Memory B cell (primary cell): ENCODE measurements around the gene SEC61B.
A peak's percentile ranks its signal among the peaks of the same experiment; 100 is the strongest.

Experiments
- ATAC-seq: fragments of 150-1000 bp; cut with Tn5 transposase; 2 replicates; pipeline ENCODE4 v1.10.0; 2021; ENCODE audit warnings: low read depth, mild to moderate bottlenecking, moderate library complexity
- DNase-seq, 2 donors: peaks; one replicate each; pipeline ENCODE4 v3.0.0; 2022; ENCODE audit warnings: low spot score in 2 of 2
- H3K27ac Mint-ChIP-seq: one replicate; pipeline ENCODE4 v1.8.0; 2022; ENCODE audit warnings: mild to moderate bottlenecking, moderate library complexity, mixed read lengths
- H3K27me3 Mint-ChIP-seq: one replicate; pipeline ENCODE4 v1.8.0; 2022; ENCODE audit warnings: mixed read lengths
- H3K36me3 Mint-ChIP-seq: one replicate; pipeline ENCODE4 v1.8.0; 2022; ENCODE audit warnings: mild to moderate bottlenecking, mixed read lengths
- H3K4me1 Mint-ChIP-seq: one replicate; pipeline ENCODE4 v1.8.0; 2022; ENCODE audit warnings: mixed read lengths
- H3K4me3 Mint-ChIP-seq: one replicate; pipeline ENCODE4 v1.8.0; 2022; ENCODE audit warnings: mild to moderate bottlenecking, moderate library complexity, mixed read lengths
- H3K9me3 Mint-ChIP-seq: one replicate; pipeline ENCODE4 v1.8.0; 2022; ENCODE audit warnings: mixed read lengths

The SEC61B gene

GRCh38 chr9:99221621-99222415, at the start of gene SEC61B, which contains the start of gene ALG2:
SEC61B (plus strand) TSS chr9:99222282; CDS start chr9:99222364, 82 bp downstream.
ALG2 (minus strand) TSS chr9:99221942; CDS start chr9:99221894, 48 bp downstream.
- Mint-ChIP-seq H3K9me3 (no peaks in the 10 kb centered on the region), H3K27me3 (no peaks in the 10 kb centered on the region), H3K36me3 (peaks cover 30% of the 10 kb centered on the region), H3K4me3 (peak within 1 kb of the TSS; percentile 95), H3K4me1 (peaks cover 49% of the 10 kb centered on the region), H3K27ac (peak within 1 kb of the TSS; percentile 100)
- ATAC-seq = peak; percentile 88
- DNase-seq = peak; percentile 93 to 96

DNA sequence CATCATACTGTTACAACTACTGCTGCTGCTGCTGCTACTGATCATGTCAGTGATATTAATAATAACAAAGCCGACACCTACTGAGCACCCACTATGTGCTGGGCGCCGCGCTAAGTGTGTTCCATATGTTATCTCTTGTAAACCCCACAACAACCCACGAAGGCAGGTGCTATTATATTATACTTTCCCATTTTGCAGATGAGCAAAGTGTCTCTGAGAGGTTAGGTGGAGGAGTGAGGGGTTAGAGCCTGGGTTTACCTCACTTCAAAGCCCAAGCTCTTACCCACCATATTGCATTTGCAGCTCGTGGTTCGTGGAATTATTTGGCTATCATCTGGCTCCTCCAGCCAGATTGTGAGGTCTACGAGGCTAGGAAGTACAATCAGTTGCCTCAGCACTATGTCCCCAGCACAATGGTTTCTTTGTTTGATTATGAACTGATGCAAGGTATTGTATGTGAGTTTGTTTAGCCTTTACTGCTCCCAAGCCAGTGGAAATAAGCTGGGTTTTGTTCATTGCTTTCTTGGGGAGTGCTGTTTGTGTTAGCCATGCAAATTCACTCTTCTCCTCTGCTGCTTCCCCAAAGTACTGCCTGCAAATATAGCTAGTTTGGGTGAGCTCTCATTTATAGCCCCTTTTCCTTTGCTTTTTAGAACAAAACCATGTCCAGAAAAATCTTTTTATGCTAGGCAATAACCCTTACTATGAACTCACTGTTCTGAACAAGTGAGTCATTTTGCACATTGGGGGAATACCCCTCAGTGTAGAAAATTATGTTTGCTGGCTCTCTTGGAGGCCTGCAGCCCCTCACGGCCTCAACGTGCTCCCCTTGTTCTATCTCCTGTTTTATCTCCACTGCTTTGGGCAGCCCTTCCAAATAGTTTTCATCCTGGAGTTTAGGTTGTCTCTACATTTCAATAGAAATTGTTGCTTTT, 48.2 kb upstream of the SEC61B start:
- Mint-ChIP-seq H3K9me3 (no peaks in the 10 kb centered on the region), H3K27ac (no peak overlapping the region), H3K4me1 (peaks cover 2% of the 10 kb centered on the region), H3K36me3 (no peaks in the 10 kb centered on the region), H3K4me3 (no peak overlapping the region), H3K27me3 (no peaks in the 10 kb centered on the region)
- ATAC-seq (no peak), DNase-seq (no peak)

DNA sequence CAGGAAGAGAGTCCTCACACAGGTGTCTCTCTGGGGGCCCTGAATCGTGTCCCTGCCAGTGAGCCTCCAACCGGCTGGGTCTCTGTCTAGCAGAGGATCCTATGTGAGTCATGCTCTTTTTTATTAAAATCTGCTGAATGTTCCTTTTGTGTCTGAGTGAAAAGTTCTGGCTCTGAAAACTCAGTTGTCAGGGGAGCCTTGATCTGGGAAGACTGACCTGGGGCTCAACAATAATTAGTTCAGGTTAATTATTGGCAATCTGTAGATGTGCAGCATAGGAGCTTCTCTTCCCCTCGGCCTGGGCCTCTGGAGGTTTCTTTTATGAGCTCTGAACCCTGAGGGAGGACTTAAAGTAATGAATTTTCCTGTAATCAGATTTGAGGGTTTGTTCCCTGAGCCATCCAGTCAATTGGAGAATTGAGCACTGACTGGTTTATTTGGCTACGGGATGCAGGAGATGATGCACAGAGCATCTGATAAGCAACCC, 45.5 kb upstream of the SEC61B start:
- peaks cover 10% of the 10 kb centered on the region for H3K4me1 Mint-ChIP-seq
- peak overlapping the region; percentile 15 for H3K27ac Mint-ChIP-seq

GRCh38 chr9:99177576-99178366, 44.3 kb upstream of the SEC61B start:
- Mint-ChIP-seq H3K4me1 (peaks cover 18% of the 10 kb centered on the region), H3K9me3 (no peaks in the 10 kb centered on the region), H3K27ac (no peak overlapping the region), H3K27me3 (no peaks in the 10 kb centered on the region), H3K4me3 (no peak overlapping the region), H3K36me3 (no peaks in the 10 kb centered on the region)
- peak; percentile 38 for ATAC-seq
- DNase-seq = no peak

More for the DNA sequence above, 45.5 kb upstream of the SEC61B start:
- Mint-ChIP-seq H3K27me3 (no peaks in the 10 kb centered on the region), H3K4me3 (no peak overlapping the region), H3K9me3 (no peaks in the 10 kb centered on the region), H3K36me3 (no peaks in the 10 kb centered on the region)
- DNase-seq (no peak), ATAC-seq (no peak)

DNA sequence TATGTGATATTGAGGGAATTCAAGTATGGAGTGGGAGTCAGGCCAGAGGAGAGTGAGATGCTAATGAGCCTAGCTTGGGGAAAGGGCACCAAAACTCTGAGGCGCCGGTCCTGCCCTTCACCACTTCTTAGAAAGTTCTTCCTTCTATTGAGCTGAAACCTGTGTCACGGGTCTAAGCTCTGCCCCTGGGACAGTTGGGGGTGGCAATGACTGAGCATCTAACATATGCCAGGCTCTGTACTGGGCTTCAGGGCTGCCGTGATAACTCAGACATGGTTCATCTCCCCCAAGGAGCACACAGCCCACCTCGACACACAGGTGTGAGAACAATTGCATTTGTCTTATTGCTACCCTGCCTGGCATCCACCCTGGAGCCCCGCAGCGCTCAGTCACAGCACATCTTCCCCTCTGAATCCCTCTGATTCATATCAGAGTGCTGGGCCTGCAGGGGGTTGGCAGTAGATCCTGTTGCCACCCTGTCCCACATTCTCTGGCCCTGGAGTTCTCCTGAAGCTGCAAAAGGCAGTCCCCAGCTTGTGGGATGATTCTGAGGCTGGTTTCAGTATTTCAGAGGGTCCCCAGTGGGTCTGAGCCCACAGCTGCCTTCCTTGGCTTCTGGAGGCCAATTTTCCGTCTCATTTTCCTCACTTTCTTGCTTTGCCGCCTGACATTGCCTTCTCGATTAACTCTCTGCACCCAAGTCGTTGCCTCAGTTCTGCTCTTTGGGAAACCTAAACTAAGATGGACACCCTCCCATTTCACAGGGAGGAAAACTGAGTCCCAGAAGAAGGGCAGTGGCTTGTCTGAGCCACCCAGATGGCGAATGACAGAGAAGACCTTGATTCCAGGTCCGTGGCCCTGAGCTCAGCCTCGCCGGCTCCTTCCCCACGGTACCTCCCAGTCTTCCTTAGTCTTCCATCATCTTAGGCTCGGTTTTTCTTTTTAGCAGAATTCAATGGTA, 42.9 kb upstream of the SEC61B start:
- ATAC-seq = no peak
- DNase-seq = no peak
- H3K9me3 Mint-ChIP-seq = no peaks in the 10 kb centered on the region
- no peaks in the 10 kb centered on the region for H3K36me3 Mint-ChIP-seq
- H3K27ac Mint-ChIP-seq = peak overlapping the region; percentile 29
- no peak overlapping the region for H3K4me3 Mint-ChIP-seq
- no peaks in the 10 kb centered on the region for H3K27me3 Mint-ChIP-seq
- peaks cover 16% of the 10 kb centered on the region for H3K4me1 Mint-ChIP-seq

DNA sequence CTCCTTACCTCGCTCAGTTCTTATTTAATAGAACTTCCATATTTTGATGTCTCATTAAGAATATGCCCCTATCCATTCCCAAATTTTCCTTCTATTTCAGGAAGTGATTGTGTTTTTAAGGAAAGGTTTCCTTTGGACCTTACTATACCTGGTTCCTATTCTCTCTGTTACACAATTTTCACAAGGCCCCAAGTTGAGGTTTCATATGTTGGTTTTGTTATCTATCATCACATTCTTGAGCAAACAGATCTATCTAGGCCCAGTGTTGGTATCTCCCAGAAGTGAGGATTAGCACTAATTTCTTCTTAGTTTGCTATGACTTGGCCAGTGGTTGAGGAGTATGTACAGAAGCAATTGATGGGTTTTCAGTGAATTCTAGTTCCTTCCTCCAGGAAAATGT, 41.9 kb upstream of the SEC61B start:
- no peaks in the 10 kb centered on the region for H3K27me3 Mint-ChIP-seq
- H3K9me3 Mint-ChIP-seq = no peaks in the 10 kb centered on the region
- no peak for DNase-seq
- peaks cover 21% of the 10 kb centered on the region for H3K4me1 Mint-ChIP-seq
- no peaks in the 10 kb centered on the region for H3K36me3 Mint-ChIP-seq
- no peak for ATAC-seq
- peak overlapping the region; percentile 92 for H3K27ac Mint-ChIP-seq
- no peak overlapping the region for H3K4me3 Mint-ChIP-seq

- peaks cover 23% of the 10 kb centered on the region for H3K4me1 Mint-ChIP-seq
- no peak overlapping the region for H3K4me3 Mint-ChIP-seq
- peak overlapping the region; percentile 92 for H3K27ac Mint-ChIP-seq
- DNase-seq (no peak), ATAC-seq (no peak)
- H3K36me3 Mint-ChIP-seq = no peaks in the 10 kb centered on the region
- no peaks in the 10 kb centered on the region for H3K9me3 Mint-ChIP-seq
- no peaks in the 10 kb centered on the region for H3K27me3 Mint-ChIP-seq
These were observed 41.4 kb upstream of the SEC61B start for GRCh38 chr9:99180662-99181061.

GRCh38 chr9:99181206-99181605, 40.9 kb upstream of the SEC61B start:
- Mint-ChIP-seq H3K27me3 (no peaks in the 10 kb centered on the region), H3K4me3 (no peak overlapping the region), H3K27ac (peak overlapping the region; percentile 92), H3K4me1 (peaks cover 23% of the 10 kb centered on the region), H3K36me3 (no peaks in the 10 kb centered on the region), H3K9me3 (no peaks in the 10 kb centered on the region)
- ATAC-seq = no peak
- DNase-seq = no peak

DNA sequence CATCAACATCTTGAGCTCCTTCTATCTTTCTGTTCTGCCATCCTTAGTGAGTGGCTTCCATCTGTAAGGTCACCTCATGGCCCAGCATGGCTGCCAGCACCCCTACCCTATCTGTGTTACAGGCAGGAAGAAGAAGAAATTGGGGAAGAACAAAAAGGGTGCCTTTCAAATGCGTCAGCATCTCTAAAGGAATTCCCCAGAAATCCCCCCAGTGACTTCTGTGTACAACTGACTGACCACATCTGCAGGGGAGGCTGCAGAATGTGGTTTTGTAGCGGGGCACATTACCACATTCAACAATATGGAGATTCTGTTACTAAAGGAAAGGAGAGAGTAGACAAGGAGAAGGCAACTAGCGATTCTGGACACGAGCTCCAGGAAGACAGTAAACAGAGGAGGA, 40.5 kb upstream of the SEC61B start:
- DNase-seq = peak in 1 of 2 donors; percentile 53
- peak; percentile 82 for ATAC-seq

GRCh38 chr9:99182356-99182755, 39.7 kb upstream of the SEC61B start:
- Mint-ChIP-seq H3K36me3 (no peaks in the 10 kb centered on the region), H3K4me3 (no peak overlapping the region), H3K9me3 (no peaks in the 10 kb centered on the region), H3K27me3 (no peaks in the 10 kb centered on the region), H3K4me1 (peaks cover 32% of the 10 kb centered on the region), H3K27ac (peak overlapping the region; percentile 92)
- DNase-seq (no peak), ATAC-seq (no peak)

More for the DNA sequence above, 40.5 kb upstream of the SEC61B start:
- Mint-ChIP-seq H3K36me3 (no peaks in the 10 kb centered on the region), H3K27ac (peak overlapping the region; percentile 92), H3K4me1 (peaks cover 26% of the 10 kb centered on the region), H3K27me3 (no peaks in the 10 kb centered on the region), H3K9me3 (no peaks in the 10 kb centered on the region), H3K4me3 (peak overlapping the region; percentile 9)

DNA sequence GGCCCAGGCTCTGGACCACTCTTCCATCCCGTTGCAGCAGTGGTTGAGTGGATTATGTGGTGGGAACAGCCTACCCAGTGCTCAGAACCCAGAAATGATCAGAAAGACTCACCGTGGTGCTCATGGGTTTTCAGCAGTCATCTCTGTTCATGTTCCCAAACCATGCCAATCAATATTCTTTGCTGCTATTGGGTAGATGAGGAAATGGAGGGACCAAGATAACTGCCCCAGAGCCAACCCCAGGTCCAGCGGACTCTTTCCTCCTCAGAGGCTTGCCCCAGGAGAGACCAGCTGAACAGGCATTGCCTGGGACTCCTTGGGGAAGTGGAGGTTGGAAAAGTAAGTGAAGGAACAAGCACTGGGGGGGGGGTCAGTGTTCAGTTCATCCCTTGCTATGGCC, 38.5 kb upstream of the SEC61B start:
- Mint-ChIP-seq H3K4me3 (no peak overlapping the region), H3K4me1 (peaks cover 40% of the 10 kb centered on the region), H3K27ac (peak overlapping the region; percentile 82), H3K27me3 (no peaks in the 10 kb centered on the region), H3K9me3 (no peaks in the 10 kb centered on the region), H3K36me3 (no peaks in the 10 kb centered on the region)
- DNase-seq = no peak
- no peak for ATAC-seq

DNA sequence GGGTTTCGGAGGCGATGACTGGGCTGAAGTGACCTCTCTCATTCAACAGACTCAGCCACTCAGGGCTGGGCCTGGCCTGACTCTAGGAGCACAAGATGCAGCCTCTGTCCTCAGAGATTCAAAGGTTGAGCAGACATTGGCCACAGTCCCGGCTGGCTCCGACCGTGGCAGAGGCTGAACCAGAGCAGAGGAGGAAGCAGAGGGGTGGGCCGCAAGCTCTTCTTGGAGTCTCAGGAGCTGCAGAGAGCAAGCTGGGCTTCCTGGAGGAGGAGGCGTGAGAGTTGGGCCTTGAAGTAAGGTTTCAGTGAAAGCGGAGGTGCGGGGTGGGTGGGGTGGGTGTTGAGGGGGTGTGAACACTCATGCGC, 38.0 kb upstream of the SEC61B start:
- H3K4me3 Mint-ChIP-seq = no peak overlapping the region
- H3K4me1 Mint-ChIP-seq = peaks cover 41% of the 10 kb centered on the region
- H3K36me3 Mint-ChIP-seq = no peaks in the 10 kb centered on the region
- no peaks in the 10 kb centered on the region for H3K27me3 Mint-ChIP-seq
- H3K27ac Mint-ChIP-seq = peak overlapping the region; percentile 82
- DNase-seq (no peak), ATAC-seq (no peak)
- no peaks in the 10 kb centered on the region for H3K9me3 Mint-ChIP-seq
